HG02610 (cell line): ENCODE results near the gene SOS2.
"Not testable (repeated sequence)": the region's sequence is repeated elsewhere in the genome, so short reads cannot be mapped to it uniquely, and the experiment has no call there.

Experiments
- ATAC-seq: cut with Tn5 transposase; IDR thresholded peaks from one replicate; pipeline ENCODE4 v1.9.1; 2021; ENCODE audit warnings: mild to moderate bottlenecking, moderate library complexity; ENCODE audit not compliant: unreplicated experiment

SOS2 gene

GRCh38 chr14:50228313-50228712, 3.1 kb downstream of the SOS2 start:
- ATAC-seq = no peak

- no peak for ATAC-seq
Observed at GRCh38 chr14:50225974-50226297, 5.4 kb downstream of the SOS2 start.

DNA sequence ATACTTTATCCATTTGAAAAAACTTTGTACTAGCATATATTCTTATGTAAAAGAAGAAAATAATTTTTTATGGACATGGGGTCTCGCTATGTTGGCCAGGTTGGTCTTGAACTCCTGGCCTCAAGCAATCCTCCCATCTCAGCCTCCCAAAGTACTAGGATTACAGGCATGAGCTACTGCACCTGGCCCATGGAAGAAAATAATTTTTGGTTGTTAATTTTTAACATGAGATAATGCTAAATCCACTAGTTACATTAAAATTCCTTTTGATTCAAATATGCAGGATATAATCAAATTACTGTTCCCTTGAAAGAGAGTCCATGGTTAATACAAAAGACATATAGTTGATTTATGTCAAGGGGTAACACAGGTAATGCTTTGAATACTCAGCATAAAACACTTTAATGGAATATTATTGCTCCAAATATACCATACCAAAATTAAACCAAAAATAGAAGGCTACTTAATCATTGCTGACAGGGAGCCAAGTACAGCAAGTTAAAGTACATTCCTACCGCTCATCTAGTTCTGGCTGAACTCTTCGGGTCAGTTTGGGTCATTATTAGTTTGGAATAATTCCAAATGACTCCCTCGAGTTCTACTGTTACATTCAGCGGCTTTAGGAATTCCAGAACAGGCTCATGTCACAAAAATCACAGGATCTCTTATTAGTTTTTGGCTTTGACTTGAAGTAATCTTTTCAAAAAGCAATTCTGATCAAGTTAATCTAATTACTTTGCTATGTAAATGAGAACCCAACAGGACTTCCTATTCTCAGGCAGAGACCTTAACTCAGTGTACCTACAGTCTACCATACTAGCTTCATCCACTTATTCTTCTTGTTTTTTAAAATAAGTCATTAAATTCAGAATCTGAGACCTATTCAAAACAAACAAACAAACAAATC, 6.1 kb downstream of the SOS2 start:
- ATAC-seq = no peak

GRCh38 chr14:50222055-50222613, 9.2 kb downstream of the SOS2 start:
- ATAC-seq = no peak

DNA sequence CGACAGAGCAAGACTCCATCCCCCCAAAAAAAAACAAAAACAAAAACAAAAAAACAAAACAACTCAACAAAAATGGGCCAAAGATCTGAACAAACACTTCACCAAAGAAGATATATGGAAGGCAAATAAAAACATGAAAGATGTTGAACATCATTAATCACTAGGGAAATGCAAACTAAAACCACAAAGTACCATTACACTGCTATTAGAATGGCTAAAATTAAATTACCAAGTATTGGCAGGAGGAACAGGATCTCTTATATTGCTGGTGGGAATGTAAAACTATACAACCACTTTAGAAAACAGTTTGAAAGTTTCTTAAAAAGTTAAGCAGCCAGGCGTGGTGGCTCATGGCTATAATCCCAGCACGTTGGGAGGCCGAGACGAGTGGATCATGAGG, 12.9 kb downstream of the SOS2 start:
- ATAC-seq = no peak

DNA sequence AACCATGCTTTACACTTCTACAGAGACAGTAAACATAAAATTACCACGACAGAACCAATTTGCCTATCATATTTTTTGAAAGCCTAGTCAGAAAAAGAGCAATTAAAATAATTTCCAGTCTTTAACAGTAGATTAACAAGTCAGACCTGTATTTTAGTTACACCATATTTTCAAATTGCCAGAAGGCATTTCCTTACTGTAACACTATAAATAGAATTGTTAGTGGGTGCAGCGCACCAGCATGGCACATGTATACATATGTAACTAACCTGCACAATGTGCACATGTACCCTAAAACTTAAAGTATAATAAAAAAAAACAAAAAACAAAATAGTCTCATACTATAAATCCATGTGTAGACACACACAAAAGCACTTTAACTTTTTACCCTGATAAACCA, 16.0 kb downstream of the SOS2 start:
- ATAC-seq = no peak

GRCh38 chr14:50213795-50214194, 17.6 kb downstream of the SOS2 start:
- ATAC-seq = no peak

- no peak for ATAC-seq
Observed at GRCh38 chr14:50212726-50213125, 18.7 kb downstream of the SOS2 start.

- ATAC-seq = no peak
Observed at GRCh38 chr14:50210074-50210473, 21.3 kb downstream of the SOS2 start.

GRCh38 chr14:50198499-50198898, 32.9 kb downstream of the SOS2 start:
- no peak for ATAC-seq

DNA sequence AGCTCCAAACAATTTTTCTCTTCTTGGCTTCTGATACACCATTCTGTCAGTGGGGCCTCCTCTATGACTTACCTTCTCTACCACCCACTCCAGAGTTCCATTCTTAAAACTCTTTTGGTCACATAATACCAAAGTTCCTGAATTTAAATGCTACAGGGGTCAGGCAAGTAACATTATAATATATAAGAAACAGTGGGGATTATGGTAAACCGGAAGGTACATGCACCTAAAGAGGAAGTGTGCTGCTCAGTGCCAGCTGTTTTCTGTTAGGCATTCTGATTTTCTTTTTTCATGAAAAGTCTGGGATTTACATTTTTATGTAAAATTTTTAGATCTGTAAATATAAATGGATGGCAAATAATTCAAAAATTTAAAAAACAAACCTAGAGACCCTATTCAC, 39.9 kb downstream of the SOS2 start:
- ATAC-seq = no peak

DNA sequence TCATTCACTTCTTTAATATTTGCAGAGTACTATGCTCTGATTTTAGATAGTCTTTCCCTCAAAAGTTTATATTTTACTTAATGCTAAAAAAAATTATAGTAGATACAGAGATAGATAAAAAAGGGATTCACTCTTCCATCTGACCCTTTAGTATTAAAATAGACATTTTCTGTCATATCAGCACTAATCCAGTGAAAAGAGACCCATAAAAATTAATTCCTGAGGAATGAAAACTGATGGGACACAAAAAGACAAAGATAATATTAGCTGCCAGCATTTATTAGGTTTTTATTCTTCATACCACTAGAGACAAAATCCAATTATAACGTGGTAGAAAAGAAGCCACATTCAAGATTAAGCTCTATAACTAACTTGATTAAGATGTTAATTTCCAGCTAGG, 45.3 kb downstream of the SOS2 start:
- ATAC-seq = no peak

DNA sequence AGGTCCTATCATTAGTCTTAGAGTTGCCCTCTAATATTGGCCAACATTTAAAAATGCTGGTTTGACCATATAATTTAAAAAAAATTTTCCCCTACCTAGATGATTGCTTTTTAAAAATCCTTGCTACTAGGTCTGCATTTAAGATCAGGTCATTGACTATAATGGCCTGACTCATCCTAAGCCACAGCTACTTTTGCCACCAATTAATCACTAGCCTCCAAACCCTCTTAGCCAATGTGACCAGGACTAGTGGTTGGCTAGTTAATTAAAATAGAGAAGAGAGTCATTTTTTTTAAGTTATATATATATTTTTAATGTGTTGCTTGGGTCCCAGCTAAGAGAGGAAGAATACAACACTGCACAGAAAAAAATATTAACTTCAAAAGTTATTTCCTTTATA, 57.5 kb downstream of the SOS2 start:
- no peak for ATAC-seq

GRCh38 chr14:50171895-50172294, 59.5 kb downstream of the SOS2 start:
- ATAC-seq = no peak

DNA sequence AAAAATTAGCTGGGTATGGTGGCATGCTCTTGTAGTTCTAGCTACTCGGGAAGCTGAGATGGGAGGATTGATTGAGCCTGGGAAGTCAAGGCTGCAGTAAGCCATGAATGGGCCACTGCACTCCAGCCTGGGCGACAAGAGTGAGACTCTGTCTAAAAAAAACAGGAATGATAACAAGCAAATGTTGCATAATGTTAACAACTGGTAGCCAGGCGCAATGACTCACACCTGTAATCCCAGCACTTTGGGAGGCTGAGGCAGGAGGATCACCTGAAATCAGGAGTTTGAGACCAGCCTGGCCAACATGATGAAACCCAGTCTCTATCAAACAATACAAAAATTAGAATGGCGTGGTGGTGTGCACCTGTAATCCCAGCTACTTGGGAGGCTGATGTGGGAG, 64.0 kb downstream of the SOS2 start:
- ATAC-seq = not testable (repeated sequence)

DNA sequence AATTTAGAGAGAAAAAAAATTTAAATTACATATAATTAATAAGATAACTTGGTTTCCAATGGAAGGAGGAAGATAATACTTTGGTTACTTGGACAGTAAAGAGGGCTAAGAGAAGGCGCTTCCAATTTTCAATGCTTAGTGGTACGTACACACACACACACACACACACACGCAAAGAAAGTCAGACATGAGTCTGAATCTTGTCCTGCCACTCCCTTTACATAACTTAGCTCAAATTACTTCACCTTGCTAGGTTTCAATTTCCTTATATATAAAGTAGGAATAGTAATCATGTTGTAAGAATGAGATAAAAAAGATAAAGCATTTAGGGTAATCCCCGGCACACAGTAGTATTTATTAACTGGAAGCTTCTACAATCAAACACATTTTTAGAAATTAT, 75.3 kb downstream of the SOS2 start:
- no peak for ATAC-seq

DNA sequence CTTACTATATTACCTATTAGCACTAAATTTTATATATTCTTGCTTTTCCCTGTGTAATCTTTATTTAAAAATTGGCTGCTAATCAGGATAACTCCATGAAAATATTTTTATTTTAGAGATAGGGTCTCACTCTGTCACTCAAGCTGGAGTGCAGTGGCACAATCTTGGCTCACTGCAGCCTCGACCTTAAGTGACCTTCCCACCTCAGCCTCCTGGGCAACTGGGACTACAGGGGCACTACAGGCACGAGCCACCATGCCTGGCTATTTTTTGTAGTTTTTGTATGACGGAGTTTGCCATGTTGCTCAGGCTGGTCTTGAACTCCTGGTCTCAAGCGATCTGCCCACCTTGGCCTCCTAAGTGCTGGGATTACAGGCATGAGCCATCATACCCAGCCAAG, 82.6 kb downstream of the SOS2 start:
- no peak for ATAC-seq

DNA sequence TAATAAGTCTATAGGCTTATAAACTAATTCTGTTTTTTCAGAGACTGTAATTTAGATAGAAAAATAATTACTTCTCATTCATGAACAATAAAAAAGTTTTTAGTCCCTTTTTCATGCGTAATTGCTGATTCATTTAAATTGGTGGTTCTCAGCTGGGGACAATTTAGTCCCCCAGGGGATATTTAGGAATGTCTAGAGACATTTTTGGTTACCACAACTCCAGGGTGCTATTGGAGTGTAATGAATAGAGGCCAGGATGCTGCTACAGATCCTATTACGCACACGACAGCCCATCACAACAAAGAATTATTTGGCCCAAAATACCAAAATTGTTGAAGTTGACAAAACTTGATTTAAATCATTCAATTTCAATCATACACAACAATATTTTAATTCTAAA, 92.2 kb downstream of the SOS2 start:
- ATAC-seq = no peak

- ATAC-seq = no peak
Observed at GRCh38 chr14:50127802-50128201, 103.6 kb downstream of the SOS2 start.

DNA sequence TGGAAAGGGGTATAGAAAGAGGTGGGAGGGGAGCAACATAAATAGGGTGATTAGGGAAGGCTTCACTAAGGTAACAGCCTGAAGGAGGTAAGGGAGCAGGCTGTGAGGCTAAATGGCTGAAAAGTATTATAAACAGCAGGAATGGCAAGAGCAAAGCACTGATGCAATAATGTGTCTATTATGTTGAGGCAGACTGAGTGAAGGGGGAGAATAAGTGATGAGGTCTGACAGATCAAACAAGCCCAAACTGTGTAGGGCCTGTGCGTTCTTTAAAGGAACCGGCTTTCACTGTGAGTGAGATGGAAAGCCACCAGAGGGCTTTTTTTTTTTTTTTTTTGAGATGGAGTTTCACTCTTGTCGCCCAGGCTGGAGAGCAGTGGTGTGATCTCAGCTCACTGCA, 108.3 kb downstream of the SOS2 start:
- no peak for ATAC-seq

GRCh38 chr14:50122291-50122690, 109.1 kb downstream of the SOS2 start:
- ATAC-seq = no peak

DNA sequence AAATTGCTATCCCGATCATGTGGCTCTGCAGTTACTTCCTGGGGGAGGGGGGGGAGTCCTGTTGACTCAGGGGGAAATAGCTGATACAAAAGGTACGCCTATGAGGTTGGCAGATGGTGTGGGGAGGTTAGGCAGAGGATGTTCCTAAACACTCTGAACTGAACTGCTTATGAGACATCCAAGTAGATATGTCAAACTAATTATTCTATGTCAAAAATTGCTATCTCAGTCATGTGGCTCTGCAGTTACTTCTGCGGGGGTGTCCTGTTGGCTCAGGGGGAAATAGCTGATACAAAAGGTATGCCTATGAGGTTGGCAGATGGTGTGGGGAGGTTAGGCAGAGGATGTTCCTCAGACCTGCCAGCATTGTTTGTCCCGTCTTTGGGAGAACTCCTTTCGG, 109.9 kb downstream of the SOS2 start:
- ATAC-seq = no peak

GRCh38 chr14:50117456-50117855, 113.9 kb downstream of the SOS2 start:
- no peak for ATAC-seq
